ENCODE measurements around the gene CNTNAP2.

DNA sequence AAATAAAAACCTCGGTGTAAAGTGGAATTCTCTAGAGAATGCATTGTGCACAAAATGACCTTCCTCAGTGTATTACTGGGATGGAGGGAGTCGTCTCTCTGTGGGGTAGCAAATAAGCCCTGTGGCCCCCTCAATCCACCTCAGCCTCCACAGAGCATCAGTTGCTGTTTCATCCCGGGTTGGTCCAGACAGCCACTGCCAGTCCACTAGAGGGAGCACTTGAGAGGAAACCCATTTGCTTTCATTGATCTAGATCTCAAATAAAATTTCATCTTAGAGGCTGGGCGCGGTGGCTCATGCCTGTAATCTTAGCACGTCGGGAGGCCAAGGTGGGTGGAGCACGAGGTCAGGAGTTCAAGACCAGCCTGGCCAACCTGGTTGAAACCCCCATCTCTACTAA is 1128.7 kb downstream of the CNTNAP2 start:
- no peak for TF ChIP-seq POLR2AphosphoS5 (IDR thresholded peaks at IDR 0.05)
- TF ChIP-seq, protein P1, sequence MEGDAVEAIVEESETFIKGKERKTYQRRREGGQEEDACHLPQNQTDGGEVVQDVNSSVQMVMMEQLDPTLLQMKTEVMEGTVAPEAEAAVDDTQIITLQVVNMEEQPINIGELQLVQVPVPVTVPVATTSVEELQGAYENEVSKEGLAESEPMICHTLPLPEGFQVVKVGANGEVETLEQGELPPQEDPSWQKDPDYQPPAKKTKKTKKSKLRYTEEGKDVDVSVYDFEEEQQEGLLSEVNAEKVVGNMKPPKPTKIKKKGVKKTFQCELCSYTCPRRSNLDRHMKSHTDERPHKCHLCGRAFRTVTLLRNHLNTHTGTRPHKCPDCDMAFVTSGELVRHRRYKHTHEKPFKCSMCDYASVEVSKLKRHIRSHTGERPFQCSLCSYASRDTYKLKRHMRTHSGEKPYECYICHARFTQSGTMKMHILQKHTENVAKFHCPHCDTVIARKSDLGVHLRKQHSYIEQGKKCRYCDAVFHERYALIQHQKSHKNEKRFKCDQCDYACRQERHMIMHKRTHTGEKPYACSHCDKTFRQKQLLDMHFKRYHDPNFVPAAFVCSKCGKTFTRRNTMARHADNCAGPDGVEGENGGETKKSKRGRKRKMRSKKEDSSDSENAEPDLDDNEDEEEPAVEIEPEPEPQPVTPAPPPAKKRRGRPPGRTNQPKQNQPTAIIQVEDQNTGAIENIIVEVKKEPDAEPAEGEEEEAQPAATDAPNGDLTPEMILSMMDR (IDR thresholded peaks at IDR 0.05), result peak in 4 of 7 experiments; percentile 43 to 58 (median 50)

Measured in stomach (tissue), 4 donors.